Right lung (tissue), 10 donors: ENCODE results near the gene TBC1D3. TPM values are rescaled to one million over a fixed set of nuclear protein-coding genes. Genes with fewer than 3 reads are reported as not detected.
"Not testable (repeated sequence)": the region's sequence is repeated elsewhere in the genome, so short reads cannot be mapped to it uniquely, and the experiment has no call there.

Source experiments
- DNase-seq, 2 donors: peaks; one replicate each; pipeline ENCODE4 v3.0.0-alpha.2; 2013
- long read RNA-seq, 8 donors: transcript quantifications; one replicate each; lab custom pipeline, GENCODE V29; 2026
- polyA plus RNA-seq, 5 donors: library from polyadenylated mRNA; unstranded; fragments of 120-200 nt; gene quantifications; one replicate each; pipeline versions ENCODE4 v1.2.1 to v1.2.3, GENCODE V29; 2013; ENCODE audit warnings: inconsistent platforms in 1 of 5, low replicate concordance in 1 of 5; ENCODE audit not compliant: insufficient read length in 5 of 5, insufficient read depth in 1 of 5

TBC1D3 gene
- not detected for polyA plus RNA-seq
- long read RNA-seq, donor 1, partial matches to known transcripts: 5 of 5 reads
- long read RNA-seq, donor 1, other reads (novel, unspliced or antisense): 0 of 5 reads
- long read RNA-seq, donor 2: 0 reads
- long read RNA-seq, donor 3: 0 reads
- long read RNA-seq, donor 4: 0 reads
- long read RNA-seq, donor 5: 0 reads
- long read RNA-seq, donor 6: 0 reads
- long read RNA-seq, donor 7: 0 reads
- long read RNA-seq, donor 8: 0 reads

GRCh38 chr17:38192455-38192854, at the start of gene TBC1D3:
TSS of gene TBC1D3 (minus strand) at chr17:38192555. CDS start at chr17:38191029, 1,526 bp downstream.
- not testable (repeated sequence) for DNase-seq

GRCh38 chr17:38232790-38233189, 40.4 kb upstream of the TBC1D3 start:
- DNase-seq: not testable (repeated sequence)

GRCh38 chr17:38225844-38226495, 33.6 kb upstream of the TBC1D3 start:
- not testable (repeated sequence) for DNase-seq

- not testable (repeated sequence) for DNase-seq
These were observed 28.5 kb upstream of the TBC1D3 start for GRCh38 chr17:38220867-38221266.

- not testable (repeated sequence) for DNase-seq
These were observed 7.9 kb upstream of the TBC1D3 start for GRCh38 chr17:38200271-38200670.

- not testable (repeated sequence) for DNase-seq
These were observed 57.5 kb downstream of the TBC1D3 start for GRCh38 chr17:38134860-38135259.

Other genes with a start within 250 kb of the TBC1D3 start
- gene TBC1D3L, start 203.5 kb downstream of the TBC1D3 start, polyA plus RNA-seq: 10 to 100 TPM; 25.2 to 40.9 (median 32.2) TPM
- gene TBC1D3D, start 188.6 kb downstream of the TBC1D3 start, polyA plus RNA-seq: 1 to 10 TPM in 4 of 5 donors, under 1 TPM in 1; 0.79 to 5.2 (median 3.3) TPM
- gene TBC1D3C, start 123.9 kb downstream of the TBC1D3 start, polyA plus RNA-seq: not detected
- gene TBC1D3E, start 64.6 kb downstream of the TBC1D3 start, polyA plus RNA-seq: not detected
- 10 to 100 TPM; 51.2 to 68.0 (median 60.5) TPM for gene MRPL45, start 104.6 kb upstream of the TBC1D3 start, polyA plus RNA-seq
- gene GPR179, start 151.4 kb upstream of the TBC1D3 start, polyA plus RNA-seq: under 1 TPM; 0.17 to 0.60 (median 0.49) TPM
- 10 to 100 TPM; 12.7 to 20.7 (median 17.3) TPM for gene SOCS7, start 159.3 kb upstream of the TBC1D3 start, polyA plus RNA-seq
- gene ARHGAP23, start 235.9 kb upstream of the TBC1D3 start, polyA plus RNA-seq: 10 to 100 TPM; 27.3 to 38.1 (median 31.9) TPM